WTC11 (cell line): ENCODE results near the gene SSR2. TPM values are rescaled to one million over a fixed set of nuclear protein-coding genes. Genes with fewer than 3 reads are reported as not detected.

ENCODE experiments used
- ATAC-seq: fragments of 200-7000 bp; cut with Tn5 transposase; 2 replicates; pipeline ENCODE4 v1.10.0; 2021; ENCODE audit warnings: mild to moderate bottlenecking, moderate library complexity
- CTCF ChIA-PET: fragments of 300-600 bp; sonication (Branson Sonifier 250); formaldehyde crosslinking; loops from one replicate; lab custom pipeline; 2021; ENCODE audit warnings: antibody characterized with exemption; lab: Charles Lee
- POLR2A ChIA-PET: fragments of 350-600 bp; sonication (Branson Sonifier 250); formaldehyde crosslinking; loops from one replicate; lab custom pipeline; 2021; ENCODE audit warnings: antibody characterized with exemption; lab: Charles Lee
- DNase-seq: peaks from one replicate; pipeline ENCODE4 v3.0.0; 2021; ENCODE audit warnings: low spot score
- H3K27ac Mint-ChIP-seq: 2 replicates; pipeline ENCODE4 v1.8.0; 2021; ENCODE audit warnings: mixed read lengths
- H3K27me3 Mint-ChIP-seq: 2 replicates; pipeline ENCODE4 v1.8.0; 2021; ENCODE audit warnings: low read depth, mild to moderate bottlenecking, moderate library complexity, mixed read lengths
- H3K36me3 Mint-ChIP-seq: 2 replicates; pipeline ENCODE4 v1.8.0; 2021; ENCODE audit warnings: mixed read lengths
- H3K4me1 Mint-ChIP-seq: 2 replicates; pipeline ENCODE4 v1.8.0; 2022; ENCODE audit warnings: mixed read lengths
- H3K4me3 Mint-ChIP-seq: 2 replicates; pipeline ENCODE4 v1.8.0; 2021; ENCODE audit warnings: mild to moderate bottlenecking, moderate library complexity, mixed read lengths
- H3K9me3 Mint-ChIP-seq: 2 replicates; pipeline ENCODE4 v1.8.0; 2021; ENCODE audit warnings: mixed read lengths
- E2F5 ChIP-seq: sonication (generic); formaldehyde crosslinking; IDR thresholded peaks from 2 replicates; pipeline ENCODE4 v1.8.1; 2022; ENCODE audit warnings: mild to moderate bottlenecking, moderate library complexity, missing genetic modification reagents
- GTF2I ChIP-seq: fragments of 250-450 bp; sonication (Bioruptor Pico); conservative IDR thresholded peaks from 2 replicates; pipeline ENCODE4 v1.4.0; 2021; ENCODE audit warnings: mild to moderate bottlenecking
- HMGA2 ChIP-seq: fragments of 250-450 bp; sonication (Bioruptor Pico); IDR thresholded peaks from 2 replicates; pipeline ENCODE4 v1.4.0; 2021; ENCODE audit warnings: mild to moderate bottlenecking, moderate library complexity
- JUN ChIP-seq: sonication (generic); formaldehyde crosslinking; IDR thresholded peaks from 2 replicates; pipeline ENCODE4 v1.8.0; 2023; ENCODE audit warnings: mild to moderate bottlenecking, missing genetic modification reagents
- KAT7 ChIP-seq: sonication (generic); formaldehyde crosslinking; IDR thresholded peaks from 2 replicates; pipeline ENCODE4 v1.8.1; 2023; ENCODE audit warnings: missing genetic modification reagents, mild to moderate bottlenecking, borderline replicate concordance
- NR3C1 ChIP-seq: sonication (generic); formaldehyde crosslinking; conservative IDR thresholded peaks from 2 replicates; pipeline ENCODE4 v1.8.1; 2023; ENCODE audit warnings: low read depth, mild to moderate bottlenecking, missing genetic modification reagents
- RELA ChIP-seq: sonication (generic); formaldehyde crosslinking; IDR thresholded peaks from 2 replicates; pipeline ENCODE4 v1.8.1; 2022; ENCODE audit warnings: missing genetic modification reagents, mild to moderate bottlenecking, borderline replicate concordance
- SP1 ChIP-seq: sonication (generic); formaldehyde crosslinking; conservative IDR thresholded peaks from 2 replicates; pipeline ENCODE4 v1.8.1; 2022; ENCODE audit warnings: missing genetic modification reagents
- STAT6 ChIP-seq: sonication (generic); formaldehyde crosslinking; conservative IDR thresholded peaks from 2 replicates; pipeline ENCODE4 v1.8.1; 2023; ENCODE audit warnings: mild to moderate bottlenecking, low read depth, missing genetic modification reagents, moderate library complexity
- TEAD4 ChIP-seq: sonication (generic); formaldehyde crosslinking; IDR thresholded peaks from 2 replicates; pipeline ENCODE4 v1.8.0; 2022; ENCODE audit warnings: mild to moderate bottlenecking, missing genetic modification reagents
- ZNF396 ChIP-seq: fragments of 250-450 bp; sonication (Bioruptor Pico); IDR thresholded peaks from 2 replicates; pipeline ENCODE4 v1.8.0; 2021; ENCODE audit warnings: mild to moderate bottlenecking, moderate library complexity, borderline replicate concordance
- ZNF416 ChIP-seq: fragments of 250-450 bp; sonication (Bioruptor Pico); IDR thresholded peaks from 2 replicates; pipeline ENCODE4 v1.9.0; 2021; ENCODE audit warnings: mild to moderate bottlenecking, inconsistent platforms
- ZNF425 ChIP-seq: fragments of 250-450 bp; sonication (Bioruptor Pico); conservative IDR thresholded peaks from 2 replicates; pipeline ENCODE4 v1.9.0; 2021; ENCODE audit warnings: mild to moderate bottlenecking
- total RNA-seq: library from RNA; stranded (reverse); gene quantifications from 3 replicates; pipeline ENCODE4 v1.2.3, GENCODE V29; 2021
- TF ChIP-seq, protein P1 (sequence below): sonication (generic); formaldehyde crosslinking; IDR thresholded peaks from 2 replicates; pipeline ENCODE4 v1.8.0; 2022; ENCODE audit warnings: mild to moderate bottlenecking, missing genetic modification reagents
- TF ChIP-seq, protein P2 (sequence below): sonication (generic); formaldehyde crosslinking; IDR thresholded peaks from 2 replicates; pipeline ENCODE4 v1.8.0; 2022; ENCODE audit warnings: mild to moderate bottlenecking, missing genetic modification reagents
- TF ChIP-seq, protein P3 (sequence below): sonication (generic); formaldehyde crosslinking; IDR thresholded peaks from 2 replicates; pipeline ENCODE4 v1.8.1; 2022; ENCODE audit warnings: missing genetic modification reagents, borderline replicate concordance

SSR2 gene
- total RNA-seq, 1 experiment from 2014 or later = 175 TPM

DNA sequence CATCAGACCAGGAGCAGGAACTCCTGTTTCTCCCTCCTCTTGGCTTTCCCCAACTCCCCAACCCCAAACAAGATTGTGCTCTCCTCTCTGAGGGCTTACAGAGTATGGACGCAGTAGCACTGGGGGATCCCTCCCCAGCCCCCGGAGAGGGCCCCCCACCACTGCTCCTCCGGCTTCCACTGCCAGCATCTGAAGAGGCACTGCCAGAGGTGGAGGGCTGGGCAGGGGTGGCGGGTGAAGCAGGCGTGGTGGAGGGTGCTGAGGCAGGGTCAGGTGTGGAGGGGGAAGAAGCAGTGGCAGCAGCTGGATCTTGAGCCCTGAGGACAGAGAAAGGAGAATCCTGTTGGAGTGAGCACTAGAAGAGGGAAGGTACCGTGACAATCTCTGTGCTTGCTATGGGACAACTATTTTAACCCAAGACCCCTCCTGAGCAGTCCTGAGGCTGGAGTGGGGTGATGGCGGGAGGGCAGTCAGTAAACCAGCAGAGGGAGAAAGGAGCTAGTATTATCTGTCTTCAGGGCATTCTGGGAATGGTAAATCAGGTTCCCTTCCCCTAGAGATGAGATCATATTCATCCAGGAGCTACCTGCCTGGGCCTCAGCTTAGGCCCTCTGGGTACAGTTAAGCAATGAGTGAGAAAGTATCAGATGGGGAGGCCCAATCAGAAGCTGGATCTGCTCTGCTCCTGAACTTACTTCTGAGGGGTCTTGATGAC is 30.4 kb upstream of the SSR2 start (continued):
- TF ChIP-seq, protein P1, sequence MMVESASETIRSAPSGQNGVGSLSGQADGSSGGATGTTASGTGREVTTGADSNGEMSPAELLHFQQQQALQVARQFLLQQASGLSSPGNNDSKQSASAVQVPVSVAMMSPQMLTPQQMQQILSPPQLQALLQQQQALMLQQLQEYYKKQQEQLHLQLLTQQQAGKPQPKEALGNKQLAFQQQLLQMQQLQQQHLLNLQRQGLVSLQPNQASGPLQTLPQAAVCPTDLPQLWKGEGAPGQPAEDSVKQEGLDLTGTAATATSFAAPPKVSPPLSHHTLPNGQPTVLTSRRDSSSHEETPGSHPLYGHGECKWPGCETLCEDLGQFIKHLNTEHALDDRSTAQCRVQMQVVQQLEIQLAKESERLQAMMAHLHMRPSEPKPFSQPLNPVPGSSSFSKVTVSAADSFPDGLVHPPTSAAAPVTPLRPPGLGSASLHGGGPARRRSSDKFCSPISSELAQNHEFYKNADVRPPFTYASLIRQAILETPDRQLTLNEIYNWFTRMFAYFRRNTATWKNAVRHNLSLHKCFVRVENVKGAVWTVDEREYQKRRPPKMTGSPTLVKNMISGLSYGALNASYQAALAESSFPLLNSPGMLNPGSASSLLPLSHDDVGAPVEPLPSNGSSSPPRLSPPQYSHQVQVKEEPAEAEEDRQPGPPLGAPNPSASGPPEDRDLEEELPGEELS (CRISPR knock-in tag) = no peak
- TF ChIP-seq, protein P2, sequence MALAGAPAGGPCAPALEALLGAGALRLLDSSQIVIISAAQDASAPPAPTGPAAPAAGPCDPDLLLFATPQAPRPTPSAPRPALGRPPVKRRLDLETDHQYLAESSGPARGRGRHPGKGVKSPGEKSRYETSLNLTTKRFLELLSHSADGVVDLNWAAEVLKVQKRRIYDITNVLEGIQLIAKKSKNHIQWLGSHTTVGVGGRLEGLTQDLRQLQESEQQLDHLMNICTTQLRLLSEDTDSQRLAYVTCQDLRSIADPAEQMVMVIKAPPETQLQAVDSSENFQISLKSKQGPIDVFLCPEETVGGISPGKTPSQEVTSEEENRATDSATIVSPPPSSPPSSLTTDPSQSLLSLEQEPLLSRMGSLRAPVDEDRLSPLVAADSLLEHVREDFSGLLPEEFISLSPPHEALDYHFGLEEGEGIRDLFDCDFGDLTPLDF = no peak
- TF ChIP-seq HMGA2 (CRISPR knock-in tag) (no peak), GTF2I (no peak), ZNF425 (CRISPR knock-in tag) (no peak)

GRCh38 chr1:156050376-156050775 is 29.6 kb upstream of the SSR2 start:
- no peak for DNase-seq
- no peak overlapping the region for H3K4me3 Mint-ChIP-seq
- ChIA-PET CTCF (interaction anchor here (1.1 to 7.0 kb wide), 2 partner anchors 16 to 25 kb away, joined by 4 to 52 read pairs; no protein-coding TSS in a partner anchor), POLR2A (no interaction called here)
- peaks cover 19% of the 10 kb centered on the region for H3K36me3 Mint-ChIP-seq
- H3K27me3 Mint-ChIP-seq = no peaks in the 10 kb centered on the region
- peaks cover 8% of the 10 kb centered on the region for H3K4me1 Mint-ChIP-seq
- no peaks in the 10 kb centered on the region for H3K9me3 Mint-ChIP-seq
- H3K27ac Mint-ChIP-seq = no peak overlapping the region; the same call in 1 of the 2 replicates
- TF ChIP-seq TEAD4 (CRISPR knock-in tag) (no peak), ZNF396 (CRISPR knock-in tag) (no peak), JUN (CRISPR knock-in tag) (no peak), NR3C1 (CRISPR knock-in tag) (no peak), E2F5 (no peak), STAT6 (CRISPR knock-in tag) (no peak), KAT7 (CRISPR knock-in tag) (no peak), SP1 (no peak), ZNF416 (CRISPR knock-in tag) (no peak), RELA (CRISPR knock-in tag) (no peak)
- TF ChIP-seq, protein P3, sequence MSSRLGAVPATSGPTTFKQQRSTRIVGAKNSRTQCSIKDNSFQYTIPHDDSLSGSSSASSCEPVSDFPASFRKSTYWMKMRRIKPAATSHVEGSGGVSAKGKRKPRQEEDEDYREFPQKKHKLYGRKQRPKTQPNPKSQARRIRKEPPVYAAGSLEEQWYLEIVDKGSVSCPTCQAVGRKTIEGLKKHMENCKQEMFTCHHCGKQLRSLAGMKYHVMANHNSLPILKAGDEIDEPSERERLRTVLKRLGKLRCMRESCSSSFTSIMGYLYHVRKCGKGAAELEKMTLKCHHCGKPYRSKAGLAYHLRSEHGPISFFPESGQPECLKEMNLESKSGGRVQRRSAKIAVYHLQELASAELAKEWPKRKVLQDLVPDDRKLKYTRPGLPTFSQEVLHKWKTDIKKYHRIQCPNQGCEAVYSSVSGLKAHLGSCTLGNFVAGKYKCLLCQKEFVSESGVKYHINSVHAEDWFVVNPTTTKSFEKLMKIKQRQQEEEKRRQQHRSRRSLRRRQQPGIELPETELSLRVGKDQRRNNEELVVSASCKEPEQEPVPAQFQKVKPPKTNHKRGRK (CRISPR knock-in tag) = no peak
- ATAC-seq = no peak
